ENCODE measurements around the gene LRFN4. TPM values are rescaled to one million over a fixed set of nuclear protein-coding genes. Genes with fewer than 3 reads are reported as not detected.
A peak's percentile ranks its signal among the peaks of the same experiment; 100 is the strongest.
"Not testable (repeated sequence)": the region's sequence is repeated elsewhere in the genome, so short reads cannot be mapped to it uniquely, and the experiment has no call there.

The LRFN4 gene
- total RNA-seq (2014; rRNA removed; shearing (Covaris generic)): 122 and 124 TPM in 2 replicates

GRCh38 chr11:66856496-66857233 lies at the start of gene LRFN4:
TSS of gene LRFN4 (plus strand) at chr11:66857064. CDS start at chr11:66857745, 681 bp downstream.
- peak; percentile 26 for DNase-seq (ENCODE audit: low spot score)

- DNase-seq (ENCODE audit: low spot score): no peak
Measured at GRCh38 chr11:66809592-66809991, 47.3 kb upstream of the LRFN4 start.

DNA sequence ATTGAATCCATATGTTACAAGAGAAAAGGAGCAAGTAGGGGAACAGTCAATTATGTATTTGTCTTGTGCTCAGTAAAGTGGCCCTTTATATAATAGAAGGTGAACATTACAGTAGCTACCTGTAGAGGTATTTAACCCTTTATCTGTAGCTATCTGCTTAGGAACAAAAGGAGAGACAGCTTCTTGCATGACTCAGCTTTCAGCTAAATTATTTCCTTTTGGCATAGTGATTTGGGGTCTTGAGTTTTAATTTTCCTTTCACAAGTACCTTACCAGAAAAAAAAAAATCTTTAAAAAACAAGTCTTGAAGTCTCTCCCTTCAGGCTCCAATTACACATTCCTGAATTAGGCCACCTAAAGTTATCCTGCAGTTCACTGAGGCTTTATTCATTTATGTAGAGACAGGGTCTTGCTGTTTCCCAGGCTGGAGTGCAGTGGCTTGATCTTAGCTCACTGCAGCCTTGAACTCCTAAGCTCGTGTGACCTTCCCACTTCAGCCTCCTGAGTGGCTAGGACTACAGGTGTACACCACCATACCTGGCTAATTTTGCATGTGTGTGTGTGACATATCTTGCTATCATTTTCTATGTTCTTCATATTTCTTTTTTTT lies 46.2 kb upstream of the LRFN4 start:
- no peak for DNase-seq (ENCODE audit: low spot score)

GRCh38 chr11:66814678-66815077 lies 42.2 kb upstream of the LRFN4 start:
- no peak for DNase-seq (ENCODE audit: low spot score)

DNA sequence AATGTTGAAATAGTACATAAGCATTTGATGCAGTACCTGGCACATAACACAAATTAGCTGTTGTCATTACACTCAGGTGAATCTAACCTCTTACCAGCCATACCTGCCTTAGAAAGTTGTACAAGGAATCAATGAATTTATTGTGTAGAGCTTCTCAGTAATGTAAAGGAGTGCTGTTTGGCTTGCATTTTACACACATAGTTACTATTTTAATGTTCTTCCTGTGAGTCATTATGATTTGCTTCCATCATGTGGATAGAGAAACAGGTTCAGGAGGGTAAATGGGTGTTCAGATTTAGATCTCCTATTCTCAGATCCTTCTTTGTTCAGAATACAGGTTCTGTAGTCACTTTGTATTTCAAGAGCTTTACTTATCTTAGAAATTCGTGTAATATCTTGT lies 41.2 kb upstream of the LRFN4 start:
- peak; percentile 17 for DNase-seq (ENCODE audit: low spot score)

DNA sequence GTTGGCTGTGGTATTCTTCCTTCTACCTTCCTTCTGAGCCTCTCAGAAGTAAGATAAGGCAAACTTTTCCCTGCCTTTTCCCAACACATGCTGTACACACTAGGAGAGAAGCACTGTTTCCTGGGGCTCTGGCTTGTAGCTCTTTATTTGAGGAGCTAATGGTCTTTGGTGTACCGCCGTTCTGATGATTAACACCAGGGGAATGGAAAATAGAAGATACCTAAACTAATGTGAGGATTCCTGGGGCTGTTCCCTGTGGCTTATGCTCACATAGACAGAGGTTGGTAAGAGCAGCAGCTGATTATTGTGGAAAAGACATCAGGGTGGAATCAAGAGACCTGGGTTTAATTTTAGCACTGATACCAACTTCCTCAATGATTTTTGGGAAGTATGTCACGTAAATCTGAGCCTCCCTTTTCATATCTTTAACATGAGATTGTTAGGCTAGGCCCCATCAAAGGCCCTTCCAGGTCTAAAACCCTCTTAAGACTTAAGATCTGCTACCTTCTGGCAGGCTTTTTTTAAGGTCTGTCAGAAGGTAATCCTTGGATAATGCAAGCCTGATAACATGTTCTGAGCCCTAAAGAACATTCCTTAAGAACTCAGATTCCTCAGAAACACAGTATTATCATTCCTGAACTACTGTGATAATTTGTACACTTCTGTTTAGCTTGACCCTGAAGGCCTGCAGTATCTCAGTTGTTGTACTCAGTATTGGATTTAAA lies 38.5 kb upstream of the LRFN4 start:
- DNase-seq (ENCODE audit: low spot score): no peak

GRCh38 chr11:66820381-66820780 lies 36.5 kb upstream of the LRFN4 start:
- DNase-seq (ENCODE audit: low spot score): no peak

GRCh38 chr11:66820901-66821300 lies 36.0 kb upstream of the LRFN4 start:
- no peak for DNase-seq (ENCODE audit: low spot score)

DNA sequence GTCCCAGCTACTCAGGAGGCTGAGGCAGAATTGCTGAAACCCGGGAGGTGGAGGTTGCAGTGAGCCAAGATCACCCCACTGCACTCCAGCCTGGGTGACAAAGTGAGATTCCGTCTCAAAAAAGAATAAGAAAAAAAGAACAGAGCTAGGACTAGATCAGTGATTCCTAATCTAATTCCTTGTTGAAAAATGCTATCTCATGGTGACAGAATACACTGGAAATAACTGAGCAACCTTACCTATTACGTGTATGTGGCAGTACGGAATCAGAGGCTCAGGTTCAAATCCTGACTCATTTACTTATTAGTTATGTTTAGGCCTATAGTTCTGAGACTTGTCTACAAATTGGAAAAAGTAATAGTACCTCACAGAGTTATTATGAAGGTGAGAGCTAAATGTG lies 33.2 kb upstream of the LRFN4 start:
- DNase-seq (ENCODE audit: low spot score): no peak

GRCh38 chr11:66824573-66824972 lies 32.3 kb upstream of the LRFN4 start:
- not testable (repeated sequence) for DNase-seq (ENCODE audit: low spot score)

DNA sequence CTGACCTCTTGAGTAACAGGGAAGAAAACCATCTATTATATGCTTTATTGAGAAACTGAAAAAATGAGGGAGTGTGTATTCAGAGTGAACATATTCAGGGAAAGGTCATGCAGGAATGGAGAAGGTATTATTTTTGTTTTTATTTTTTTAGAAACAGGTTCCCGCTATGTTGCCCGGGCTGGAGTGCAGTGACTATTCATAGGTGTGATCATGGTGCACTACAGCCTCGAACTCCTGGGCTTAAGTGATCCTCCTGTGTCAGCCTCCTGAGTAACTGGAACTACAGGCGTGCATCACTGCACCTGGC lies 22.4 kb upstream of the LRFN4 start:
- DNase-seq (ENCODE audit: low spot score): no peak

GRCh38 chr11:66834943-66835342 lies 21.9 kb upstream of the LRFN4 start:
- no peak for DNase-seq (ENCODE audit: low spot score)

DNA sequence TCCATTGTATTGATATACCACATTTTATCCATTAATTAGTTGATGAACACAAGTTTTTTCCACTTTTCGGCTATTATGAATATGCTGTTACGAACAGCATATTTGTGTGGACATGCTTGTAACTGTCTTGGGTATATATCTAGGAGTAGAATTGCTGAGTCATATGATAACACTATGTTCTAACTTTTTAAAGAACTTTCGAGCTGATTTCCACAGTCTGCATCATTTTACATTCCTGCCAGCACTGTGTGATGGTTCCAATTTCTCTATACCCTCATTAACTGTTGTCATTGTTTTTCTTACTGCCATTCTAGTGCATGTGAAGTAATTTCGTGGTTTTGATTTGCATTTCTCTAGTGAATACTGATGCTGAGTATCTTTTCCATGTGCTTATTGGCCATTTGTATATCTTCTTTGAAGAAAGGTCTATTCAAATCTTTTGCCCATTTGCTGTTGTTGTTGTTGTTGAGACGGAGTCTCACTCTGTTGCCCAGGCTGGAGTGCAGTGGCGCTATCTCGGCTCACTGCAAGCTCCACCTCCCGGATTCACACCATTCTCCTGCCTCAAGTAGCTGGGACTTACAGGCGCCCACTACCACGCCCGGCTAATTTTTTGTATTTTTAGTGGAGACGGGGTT lies 21.0 kb upstream of the LRFN4 start:
- no peak for DNase-seq (ENCODE audit: low spot score)

- DNase-seq (ENCODE audit: low spot score): no peak
Measured at GRCh38 chr11:66840317-66841091, 16.4 kb upstream of the LRFN4 start.

GRCh38 chr11:66841861-66842260 lies 15.0 kb upstream of the LRFN4 start:
- no peak for DNase-seq (ENCODE audit: low spot score)

GRCh38 chr11:66842501-66842895 lies 14.4 kb upstream of the LRFN4 start:
- DNase-seq (ENCODE audit: low spot score): peak; percentile 24

GRCh38 chr11:66842896-66843775 lies 13.7 kb upstream of the LRFN4 start, which contains the start of gene RCE1:
TSS of gene RCE1 (plus strand) at chr11:66843441. CDS start at chr11:66843456, 15 bp downstream.
- DNase-seq (ENCODE audit: low spot score): peak; percentile 91

DNA sequence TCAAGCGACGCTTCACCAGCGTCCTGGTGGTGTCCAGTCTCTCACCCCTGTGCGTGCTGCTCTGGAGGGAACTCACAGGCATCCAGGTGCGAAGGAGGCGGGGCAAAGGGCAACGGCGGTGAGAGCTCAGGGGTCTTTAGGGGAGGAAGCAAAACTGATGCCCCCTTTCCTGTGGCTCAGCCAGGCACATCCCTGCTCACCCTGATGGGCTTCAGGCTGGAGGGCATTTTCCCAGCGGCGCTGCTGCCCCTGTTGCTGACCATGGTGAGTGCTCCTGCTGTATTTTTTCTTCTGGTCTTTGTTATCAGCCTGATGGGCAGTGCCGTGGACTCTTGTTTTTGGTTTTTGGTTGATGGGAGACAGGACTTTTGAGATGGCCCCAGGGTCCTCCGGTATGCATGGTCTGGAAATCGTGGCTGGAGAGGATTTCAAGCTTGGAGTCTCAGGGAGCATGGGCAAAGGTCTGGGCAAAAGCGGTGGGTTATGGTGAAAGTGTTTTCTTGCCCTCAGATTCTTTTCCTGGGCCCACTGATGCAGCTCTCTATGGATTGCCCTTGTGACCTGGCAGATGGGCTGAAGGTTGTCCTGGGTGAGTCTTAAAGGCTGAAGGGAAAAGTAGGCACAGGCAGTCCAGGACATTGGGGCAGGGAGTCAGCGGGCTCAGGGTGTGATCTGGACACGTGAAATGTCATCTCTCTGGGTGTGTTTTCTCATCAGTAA lies 12.9 kb upstream of the LRFN4 start:
- no peak for DNase-seq (ENCODE audit: low spot score)

- DNase-seq (ENCODE audit: low spot score): no peak
Measured at GRCh38 chr11:66844496-66845142, 12.2 kb upstream of the LRFN4 start.

Data from HT-29 (cell line).